Measurements from ENCODE around the gene PLA2G2F. TPM values are rescaled to one million over a fixed set of nuclear protein-coding genes. Genes with fewer than 3 reads are reported as not detected.

PLA2G2F gene
- total and polyA plus RNA-seq, 2 of the 8 experiments (the other 6 are each of a cell fraction or from before 2014, with no cell fraction given): not detected

GRCh38 chr1:20184997-20185833 lies 46.1 kb downstream of the PLA2G2F start (continued):
- TF ChIP-seq CHD7 (IDR thresholded peaks at IDR 0.05; ENCODE audit: insufficient replicate concordance, low read length) (no peak), NANOG (IDR thresholded peaks at IDR 0.05; ENCODE audit: insufficient read depth, low read depth, low read length, poor library complexity, severe bottlenecking) (no peak), PHF8 (conservative IDR thresholded peaks at IDR 0.05; ENCODE audit: low read depth, low read length) (no peak), EZH2 (IDR thresholded peaks at IDR 0.05; ENCODE audit: low read depth, low read length, severe bottlenecking) (peak; percentile 7), SUZ12 (IDR thresholded peaks at IDR 0.05; ENCODE audit: low read length) (0 out of 2 replicates have a peak, but pooled peaks have one; percentile 35)
